K562 (cell line): Measurements from ENCODE around the gene F2.

Experiments used
- ATF2 ChIP-seq: sonication (generic); formaldehyde crosslinking; IDR thresholded peaks from 2 replicates; pipeline ENCODE4 v1.8.1; 2022; ENCODE audit warnings: missing genetic modification reagents
- CTCF ChIP-seq, 3 experiments: IDR thresholded peaks in 2 of 3; conservative IDR thresholded peaks in 1 of 3; 2 replicates each; pipeline ENCODE4 v1.5.1; 2011 to 2012; ENCODE audit warnings: low read length in 3 of 3, mild to moderate bottlenecking in 3 of 3, control low read depth in 2 of 3, improper control_type of control experiment in 1 of 3, inconsistent platforms in 1 of 3, low read depth in 1 of 3, mixed read lengths in 1 of 3, moderate library complexity in 1 of 3; ENCODE audit not compliant: insufficient read depth in 2 of 3
- TEAD1 ChIP-seq, 2 experiments: fragments of 450-650 bp in 1 of 2; sonication (generic) in 1 of 2; formaldehyde crosslinking; IDR thresholded peaks; 2 replicates each; pipeline versions ENCODE4 v1.4.0 to v1.8.0; 2020 to 2022; ENCODE audit warnings: mild to moderate bottlenecking in 2 of 2, missing genetic modification reagents in 1 of 2

DNA sequence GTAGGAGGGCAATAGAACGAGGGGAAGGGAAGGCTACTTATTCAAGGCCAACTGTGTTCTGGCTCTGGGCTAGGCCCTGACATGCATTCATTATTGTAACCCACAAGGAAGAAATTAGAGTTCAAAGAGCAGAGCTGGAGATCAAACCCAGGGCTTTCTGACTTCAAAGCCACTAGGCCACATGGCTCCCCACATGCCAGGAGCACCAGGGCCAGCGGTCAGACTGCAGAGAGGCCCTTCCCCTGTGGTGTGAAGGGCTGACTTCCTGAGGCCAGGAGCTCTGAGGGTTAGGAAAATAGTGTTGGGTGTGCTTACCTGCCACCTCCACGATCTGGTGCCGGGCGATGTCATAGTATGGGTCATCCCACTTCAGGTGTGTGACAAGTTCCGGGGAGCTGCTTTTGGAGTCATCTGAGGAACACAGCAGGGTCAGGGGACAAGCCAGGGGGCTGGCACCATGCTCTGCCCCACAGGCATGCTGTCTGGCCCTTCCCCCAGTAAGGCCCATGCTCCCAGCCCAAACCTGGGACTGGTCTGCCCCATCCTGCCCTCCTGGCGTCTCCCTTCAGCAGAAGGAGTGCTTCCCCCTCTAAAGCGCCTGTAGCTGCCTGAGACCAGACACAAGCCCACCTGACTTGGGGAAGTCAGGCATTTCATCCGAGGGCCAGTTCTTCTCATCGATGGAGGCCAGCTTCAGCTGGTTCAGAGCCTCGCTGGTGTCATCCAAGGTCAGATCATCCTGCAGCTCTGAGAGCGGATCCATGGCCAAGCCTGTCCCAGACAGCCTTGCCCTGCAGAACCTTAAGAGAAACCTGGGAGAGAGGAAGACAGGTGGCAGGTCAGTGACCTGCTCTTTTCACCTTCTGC, 23.4 kb upstream of the F2 start:
- TF ChIP-seq CTCF (IDR thresholded peaks at IDR 0.05 in 2 of 3, conservative IDR thresholded peaks at IDR 0.05 in 1 of 3; ENCODE audit: insufficient read depth in 2 of 3, low read depth in 1 of 3, low read length in 3 of 3) (no peak), ATF2 (no peak), TEAD1 (CRISPR knock-in tag; IDR thresholded peaks at IDR 0.05) (no peak)
